ENCODE results near the gene URB1. TPM values are rescaled to one million over a fixed set of nuclear protein-coding genes. Genes with fewer than 3 reads are reported as not detected.

Gene URB1
- total and polyA plus RNA-seq, 2 experiments from 2014 or later: 7.7 to 44.1 TPM

DNA sequence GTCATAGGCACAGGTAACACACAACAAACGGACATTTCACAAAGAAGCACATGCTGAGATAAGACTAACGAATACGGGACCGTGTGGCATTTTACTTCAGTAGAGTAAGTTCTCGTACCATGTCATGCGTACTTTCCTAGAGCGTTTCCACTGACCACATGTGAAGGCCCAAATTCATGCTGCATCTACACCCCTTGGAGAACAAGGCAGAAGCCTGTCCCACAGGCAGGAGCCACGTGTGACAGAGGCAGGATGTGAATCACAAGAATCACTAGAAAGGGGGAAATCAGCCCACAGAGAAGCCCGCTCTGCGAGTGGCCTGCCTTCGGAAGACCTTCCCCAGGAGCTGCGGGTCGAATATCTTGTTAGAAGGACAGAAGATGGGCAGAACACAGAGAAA lies 41.8 kb downstream of the URB1 start:
- Histone ChIP-seq H4K20me1 (replicated peaks; ENCODE audit: insufficient read depth) (peaks cover 22% of the 10 kb centered on the region), H3K79me2 (replicated peaks; ENCODE audit: insufficient read depth) (no peaks in the 10 kb centered on the region), H3K36me3 (ENCODE audit: insufficient read depth) (peaks cover 75% of the 10 kb centered on the region), H3K4me3 (no peak overlapping the region), H3K4me1 (ENCODE audit: insufficient read depth) (no peaks in the 10 kb centered on the region), H3K9me2 (ENCODE audit: insufficient read depth) (no peaks in the 10 kb centered on the region), H2AFZ (no peak overlapping the region), H3K4me2 (no peak overlapping the region), H3K27ac (ENCODE audit: low read depth) (no peak overlapping the region), H3K27me3 (ENCODE audit: insufficient read depth) (no peaks in the 10 kb centered on the region), H3F3A (replicated peaks; ENCODE audit: low read depth) (0 out of 2 replicates have a peak, but pooled peaks cover 2% of the 10 kb centered on the region)
- DNase-seq (ENCODE audit: low spot score) (no peak), ATAC-seq (no peak)
- Mint-ChIP-seq H3K9me3 (no peaks in the 10 kb centered on the region; the same call in 2 of the 3 replicates), H3K36me3 (ENCODE audit: low read depth) (peaks cover 94% of the 10 kb centered on the region), H3K4me3 (no peak overlapping the region), H3K27ac (no peak overlapping the region), H3K4me1 (no peaks in the 10 kb centered on the region), H3K27me3 (ENCODE audit: insufficient read depth, low read depth, poor library complexity) (peaks cover 8% of the 10 kb centered on the region)
- TF ChIP-seq NANOG (IDR thresholded peaks at IDR 0.05; ENCODE audit: borderline replicate concordance) (no peak), JUNB (IDR thresholded peaks at IDR 0.05; ENCODE audit: unreplicated experiment) (no peak), ZNF114 (CRISPR knock-in tag; IDR thresholded peaks at IDR 0.05) (no peak), CREB1 (CRISPR knock-in tag; IDR thresholded peaks at IDR 0.05; ENCODE audit: low read depth) (no peak), STAT1 (IDR thresholded peaks at IDR 0.05; ENCODE audit: unreplicated experiment) (no peak), EZH2phosphoT487 (IDR thresholded peaks at IDR 0.05; ENCODE audit: unreplicated experiment) (no peak)
- TF ChIP-seq, protein P1, sequence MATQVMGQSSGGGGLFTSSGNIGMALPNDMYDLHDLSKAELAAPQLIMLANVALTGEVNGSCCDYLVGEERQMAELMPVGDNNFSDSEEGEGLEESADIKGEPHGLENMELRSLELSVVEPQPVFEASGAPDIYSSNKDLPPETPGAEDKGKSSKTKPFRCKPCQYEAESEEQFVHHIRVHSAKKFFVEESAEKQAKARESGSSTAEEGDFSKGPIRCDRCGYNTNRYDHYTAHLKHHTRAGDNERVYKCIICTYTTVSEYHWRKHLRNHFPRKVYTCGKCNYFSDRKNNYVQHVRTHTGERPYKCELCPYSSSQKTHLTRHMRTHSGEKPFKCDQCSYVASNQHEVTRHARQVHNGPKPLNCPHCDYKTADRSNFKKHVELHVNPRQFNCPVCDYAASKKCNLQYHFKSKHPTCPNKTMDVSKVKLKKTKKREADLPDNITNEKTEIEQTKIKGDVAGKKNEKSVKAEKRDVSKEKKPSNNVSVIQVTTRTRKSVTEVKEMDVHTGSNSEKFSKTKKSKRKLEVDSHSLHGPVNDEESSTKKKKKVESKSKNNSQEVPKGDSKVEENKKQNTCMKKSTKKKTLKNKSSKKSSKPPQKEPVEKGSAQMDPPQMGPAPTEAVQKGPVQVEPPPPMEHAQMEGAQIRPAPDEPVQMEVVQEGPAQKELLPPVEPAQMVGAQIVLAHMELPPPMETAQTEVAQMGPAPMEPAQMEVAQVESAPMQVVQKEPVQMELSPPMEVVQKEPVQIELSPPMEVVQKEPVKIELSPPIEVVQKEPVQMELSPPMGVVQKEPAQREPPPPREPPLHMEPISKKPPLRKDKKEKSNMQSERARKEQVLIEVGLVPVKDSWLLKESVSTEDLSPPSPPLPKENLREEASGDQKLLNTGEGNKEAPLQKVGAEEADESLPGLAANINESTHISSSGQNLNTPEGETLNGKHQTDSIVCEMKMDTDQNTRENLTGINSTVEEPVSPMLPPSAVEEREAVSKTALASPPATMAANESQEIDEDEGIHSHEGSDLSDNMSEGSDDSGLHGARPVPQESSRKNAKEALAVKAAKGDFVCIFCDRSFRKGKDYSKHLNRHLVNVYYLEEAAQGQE (IDR thresholded peaks at IDR 0.05; ENCODE audit: unreplicated experiment): no peak

DNA sequence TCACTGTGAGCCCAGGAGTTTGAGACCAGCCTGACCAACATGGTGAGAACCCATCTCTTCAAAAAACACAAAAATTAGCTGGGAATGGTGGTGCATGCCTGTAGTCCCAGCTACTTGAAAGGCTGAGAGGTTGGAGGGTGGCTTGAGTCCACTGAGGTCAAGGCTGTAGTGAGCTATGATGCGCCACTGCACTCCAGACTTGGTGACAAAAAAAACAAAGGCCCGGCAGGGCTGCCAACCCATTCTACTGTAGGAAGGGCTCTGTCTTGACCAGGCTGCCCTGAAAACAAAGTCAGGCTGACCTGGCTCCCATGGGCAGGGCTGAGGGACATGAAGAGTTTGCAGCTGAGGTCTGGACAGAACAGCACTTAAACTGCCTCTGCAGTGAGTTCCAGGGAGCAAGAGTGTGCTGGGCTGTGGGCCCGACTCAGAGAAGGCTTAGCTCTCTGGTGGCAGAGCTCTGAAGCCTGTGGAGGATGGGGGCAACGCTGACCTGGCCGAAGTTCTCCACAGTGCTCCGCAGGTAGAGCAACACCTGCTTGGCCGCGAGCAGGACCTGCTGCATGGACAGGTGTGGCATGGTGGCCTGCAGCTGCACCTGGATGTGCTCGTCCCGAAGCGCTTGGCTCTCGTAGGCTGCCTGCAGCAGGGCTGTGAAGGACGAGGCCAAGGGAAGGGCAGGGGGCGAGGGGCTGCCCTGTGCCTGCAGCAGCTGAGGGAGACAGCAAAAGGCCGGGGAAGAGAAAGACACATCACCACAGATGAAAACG lies 42.4 kb downstream of the URB1 start:
- Histone ChIP-seq H3K79me2 (replicated peaks; ENCODE audit: insufficient read depth) (no peaks in the 10 kb centered on the region), H3K4me3 (no peak overlapping the region), H3K36me3 (ENCODE audit: insufficient read depth) (peaks cover 73% of the 10 kb centered on the region), H3K4me2 (no peak overlapping the region), H3K4me1 (ENCODE audit: insufficient read depth) (no peaks in the 10 kb centered on the region), H3K9me2 (ENCODE audit: insufficient read depth) (no peaks in the 10 kb centered on the region), H4K20me1 (replicated peaks; ENCODE audit: insufficient read depth) (peaks cover 22% of the 10 kb centered on the region), H3K27ac (ENCODE audit: low read depth) (no peak overlapping the region), H3F3A (replicated peaks; ENCODE audit: low read depth) (0 out of 2 replicates have a peak, but pooled peaks cover 2% of the 10 kb centered on the region), H2AFZ (no peak overlapping the region), H3K27me3 (ENCODE audit: insufficient read depth) (no peaks in the 10 kb centered on the region)
- H3K4me3 Mint-ChIP-seq: no peak overlapping the region
- ATAC-seq (no peak), DNase-seq (ENCODE audit: low spot score) (no peak)
- peaks cover 8% of the 10 kb centered on the region for H3K27me3 Mint-ChIP-seq (ENCODE audit: insufficient read depth, low read depth, poor library complexity)
- peaks cover 91% of the 10 kb centered on the region for H3K36me3 Mint-ChIP-seq (ENCODE audit: low read depth)
- H3K9me3 Mint-ChIP-seq: no peaks in the 10 kb centered on the region; the same call in 2 of the 3 replicates
- no peaks in the 10 kb centered on the region for H3K4me1 Mint-ChIP-seq
- H3K27ac Mint-ChIP-seq: no peak overlapping the region
- TF ChIP-seq POLR2AphosphoS5 (IDR thresholded peaks at IDR 0.05; ENCODE audit: low read depth) (no peak), JUNB (IDR thresholded peaks at IDR 0.05; ENCODE audit: unreplicated experiment) (no peak), STAT1 (IDR thresholded peaks at IDR 0.05; ENCODE audit: unreplicated experiment) (no peak), ZNF114 (CRISPR knock-in tag; IDR thresholded peaks at IDR 0.05) (no peak), EZH2 (IDR thresholded peaks at IDR 0.05; ENCODE audit: low read depth, unreplicated experiment) (no peak), ZNF331 (CRISPR knock-in tag; IDR thresholded peaks at IDR 0.05; ENCODE audit: low read depth) (no peak), EZH2phosphoT487 (IDR thresholded peaks at IDR 0.05; ENCODE audit: unreplicated experiment) (no peak), CREB1 (CRISPR knock-in tag; IDR thresholded peaks at IDR 0.05; ENCODE audit: low read depth) (no peak)
- TF ChIP-seq, protein P1 (IDR thresholded peaks at IDR 0.05; ENCODE audit: unreplicated experiment): no peak
- TF ChIP-seq, protein P2, sequence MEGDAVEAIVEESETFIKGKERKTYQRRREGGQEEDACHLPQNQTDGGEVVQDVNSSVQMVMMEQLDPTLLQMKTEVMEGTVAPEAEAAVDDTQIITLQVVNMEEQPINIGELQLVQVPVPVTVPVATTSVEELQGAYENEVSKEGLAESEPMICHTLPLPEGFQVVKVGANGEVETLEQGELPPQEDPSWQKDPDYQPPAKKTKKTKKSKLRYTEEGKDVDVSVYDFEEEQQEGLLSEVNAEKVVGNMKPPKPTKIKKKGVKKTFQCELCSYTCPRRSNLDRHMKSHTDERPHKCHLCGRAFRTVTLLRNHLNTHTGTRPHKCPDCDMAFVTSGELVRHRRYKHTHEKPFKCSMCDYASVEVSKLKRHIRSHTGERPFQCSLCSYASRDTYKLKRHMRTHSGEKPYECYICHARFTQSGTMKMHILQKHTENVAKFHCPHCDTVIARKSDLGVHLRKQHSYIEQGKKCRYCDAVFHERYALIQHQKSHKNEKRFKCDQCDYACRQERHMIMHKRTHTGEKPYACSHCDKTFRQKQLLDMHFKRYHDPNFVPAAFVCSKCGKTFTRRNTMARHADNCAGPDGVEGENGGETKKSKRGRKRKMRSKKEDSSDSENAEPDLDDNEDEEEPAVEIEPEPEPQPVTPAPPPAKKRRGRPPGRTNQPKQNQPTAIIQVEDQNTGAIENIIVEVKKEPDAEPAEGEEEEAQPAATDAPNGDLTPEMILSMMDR (conservative IDR thresholded peaks at IDR 0.05; ENCODE audit: low read depth in 2 of 2): no peak
- TF ChIP-seq, protein P3, sequence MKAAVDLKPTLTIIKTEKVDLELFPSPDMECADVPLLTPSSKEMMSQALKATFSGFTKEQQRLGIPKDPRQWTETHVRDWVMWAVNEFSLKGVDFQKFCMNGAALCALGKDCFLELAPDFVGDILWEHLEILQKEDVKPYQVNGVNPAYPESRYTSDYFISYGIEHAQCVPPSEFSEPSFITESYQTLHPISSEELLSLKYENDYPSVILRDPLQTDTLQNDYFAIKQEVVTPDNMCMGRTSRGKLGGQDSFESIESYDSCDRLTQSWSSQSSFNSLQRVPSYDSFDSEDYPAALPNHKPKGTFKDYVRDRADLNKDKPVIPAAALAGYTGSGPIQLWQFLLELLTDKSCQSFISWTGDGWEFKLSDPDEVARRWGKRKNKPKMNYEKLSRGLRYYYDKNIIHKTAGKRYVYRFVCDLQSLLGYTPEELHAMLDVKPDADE (IDR thresholded peaks at IDR 0.05): no peak
